ENCODE results near the gene SETD3.

The SETD3 gene

DNA sequence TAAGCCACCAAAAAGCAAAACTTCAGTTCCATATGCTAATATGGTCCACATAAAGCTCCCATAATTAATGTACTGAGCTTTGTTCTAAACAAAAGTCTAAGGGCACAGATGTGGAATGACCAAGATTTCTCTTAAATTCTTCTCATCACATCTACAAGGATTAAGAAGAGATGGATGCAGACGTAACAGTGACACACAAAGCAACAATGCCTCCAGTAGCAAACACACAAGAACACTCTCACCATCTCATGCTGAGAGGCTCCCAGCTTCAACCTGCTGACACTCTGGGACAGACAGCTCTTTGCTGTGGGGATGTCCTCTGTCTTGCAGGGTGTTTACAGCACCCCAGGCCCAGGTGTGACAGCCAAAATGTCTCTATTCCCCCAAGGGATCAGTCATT is 48.2 kb downstream of the SETD3 start:
- H3K4me3 Mint-ChIP-seq: no peak overlapping the region
- no peak overlapping the region for H3K27ac Mint-ChIP-seq
- peaks cover 34% of the 10 kb centered on the region for H3K4me1 Mint-ChIP-seq
- ATAC-seq: no peak
- no peak for DNase-seq
- H3K9me3 Mint-ChIP-seq: peaks cover 6 to 18% of the 10 kb centered on the region in 2 donors
- H3K27me3 Mint-ChIP-seq: no peaks in the 10 kb centered on the region

DNA sequence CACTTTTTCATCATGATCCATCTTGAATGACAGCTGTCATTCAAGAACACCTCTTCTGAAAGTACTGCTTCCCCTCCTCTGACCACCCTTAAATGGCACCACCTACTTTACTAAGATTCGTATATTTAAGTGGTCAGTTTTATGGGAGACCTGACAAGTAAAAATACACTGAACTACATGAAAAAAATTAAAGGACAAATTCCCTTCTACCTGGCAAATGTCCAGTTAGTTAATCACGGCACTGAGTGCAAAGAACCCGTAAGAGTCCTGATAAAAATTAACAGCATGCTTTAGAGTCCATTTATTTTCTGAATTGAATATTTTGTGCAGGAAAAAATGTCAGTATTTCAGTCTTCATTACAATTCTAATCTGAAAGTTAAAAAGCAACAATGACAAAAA is 48.7 kb downstream of the SETD3 start:
- Mint-ChIP-seq H3K27ac (no peak overlapping the region), H3K27me3 (no peaks in the 10 kb centered on the region), H3K9me3 (peaks cover 6 to 18% of the 10 kb centered on the region in 2 donors), H3K4me1 (peaks cover 30% of the 10 kb centered on the region), H3K4me3 (no peak overlapping the region)
- no peak for ATAC-seq
- no peak for DNase-seq

DNA sequence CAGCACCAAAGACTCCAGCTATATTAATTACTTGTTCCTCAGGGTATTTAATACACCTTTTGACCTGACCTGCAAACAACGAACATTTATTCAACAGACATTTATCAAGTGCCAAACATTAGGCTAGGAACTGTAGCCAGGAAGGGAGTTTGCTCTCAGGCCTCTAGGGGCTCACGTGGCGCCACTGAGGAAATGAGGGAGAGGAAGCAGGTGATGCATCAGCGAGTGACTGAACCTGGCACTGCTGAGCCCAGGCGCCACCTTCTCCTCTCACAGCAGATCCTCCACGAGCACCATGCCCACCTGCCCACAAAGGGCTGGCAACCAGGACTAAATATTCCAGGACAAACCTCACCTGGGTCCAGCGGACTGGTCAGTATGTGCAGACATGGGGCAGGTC is 50.2 kb downstream of the SETD3 start:
- Mint-ChIP-seq H3K27ac (no peak overlapping the region), H3K4me3 (no peak overlapping the region), H3K9me3 (peaks cover 6 to 18% of the 10 kb centered on the region in 2 donors), H3K27me3 (no peaks in the 10 kb centered on the region), H3K4me1 (peaks cover 20% of the 10 kb centered on the region)
- ATAC-seq: peak; percentile 62
- DNase-seq: no peak

DNA sequence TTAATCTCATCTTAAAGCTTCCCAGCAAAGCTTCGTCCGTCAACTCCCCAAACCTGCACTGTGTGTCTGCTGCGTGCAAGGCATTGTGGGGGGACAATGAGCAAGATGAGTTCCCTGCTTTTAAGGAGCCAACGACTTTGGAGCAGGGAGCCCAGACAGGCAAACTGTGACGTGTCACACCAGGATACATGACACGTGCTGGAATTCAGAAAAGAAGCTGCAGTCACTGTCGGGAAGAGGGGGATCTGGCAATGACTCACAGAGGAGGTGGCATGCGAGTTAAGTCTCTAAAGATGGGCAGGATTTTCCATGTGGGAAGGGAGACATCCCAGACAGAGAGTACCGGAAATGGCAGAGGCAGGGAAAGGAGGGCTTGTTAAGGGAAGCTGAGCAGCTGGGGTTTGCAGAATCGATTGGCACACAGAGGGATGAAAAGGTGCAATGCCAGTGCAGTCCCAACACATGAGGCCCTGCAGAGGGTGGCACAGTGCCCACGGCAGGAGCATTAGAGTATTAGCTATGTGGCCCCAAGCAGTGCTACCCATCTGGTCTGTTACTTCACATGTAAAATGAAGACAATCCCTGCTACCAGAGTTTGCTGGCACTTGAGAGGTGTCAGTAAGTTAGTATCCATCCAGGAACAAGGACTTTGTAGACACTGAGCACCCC is 52.9 kb downstream of the SETD3 start:
- no peak for DNase-seq
- Mint-ChIP-seq H3K4me1 (peaks cover 33% of the 10 kb centered on the region), H3K9me3 (peaks cover 6 to 18% of the 10 kb centered on the region in 2 donors), H3K4me3 (no peak overlapping the region), H3K27ac (peak overlapping the region in 1 of 2 donors; percentile 74), H3K27me3 (no peaks in the 10 kb centered on the region)
- no peak for ATAC-seq

DNA sequence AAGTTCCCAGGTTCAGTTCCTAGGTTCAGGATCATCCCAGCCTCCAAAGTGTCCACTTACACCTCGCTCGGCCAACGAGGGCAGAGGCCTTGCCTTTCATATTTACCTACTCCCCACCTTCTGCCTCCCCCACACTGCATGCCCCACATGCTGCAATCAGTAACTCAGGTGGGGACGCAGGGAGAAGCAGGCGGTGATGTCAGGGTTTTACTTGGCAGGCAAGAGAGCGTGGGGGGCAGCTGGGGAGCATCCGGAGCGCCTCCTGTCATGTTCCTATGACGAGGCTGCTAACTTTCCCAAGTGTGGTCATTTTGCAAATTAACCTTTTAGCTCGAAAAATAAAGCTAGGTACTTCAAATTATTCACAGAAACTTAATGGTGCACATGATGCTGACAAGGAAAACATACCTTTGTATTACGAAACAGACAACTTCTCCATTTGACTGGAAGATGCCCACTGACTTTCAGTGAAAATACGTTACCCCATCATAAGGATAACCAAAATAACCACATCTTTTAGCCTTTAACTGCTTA is 53.8 kb downstream of the SETD3 start:
- H3K4me3 Mint-ChIP-seq: no peak overlapping the region
- peaks cover 6 to 18% of the 10 kb centered on the region in 2 donors for H3K9me3 Mint-ChIP-seq
- no peaks in the 10 kb centered on the region for H3K27me3 Mint-ChIP-seq
- ATAC-seq: no peak
- peaks cover 33% of the 10 kb centered on the region for H3K4me1 Mint-ChIP-seq
- no peak for DNase-seq
- H3K27ac Mint-ChIP-seq: no peak overlapping the region

DNA sequence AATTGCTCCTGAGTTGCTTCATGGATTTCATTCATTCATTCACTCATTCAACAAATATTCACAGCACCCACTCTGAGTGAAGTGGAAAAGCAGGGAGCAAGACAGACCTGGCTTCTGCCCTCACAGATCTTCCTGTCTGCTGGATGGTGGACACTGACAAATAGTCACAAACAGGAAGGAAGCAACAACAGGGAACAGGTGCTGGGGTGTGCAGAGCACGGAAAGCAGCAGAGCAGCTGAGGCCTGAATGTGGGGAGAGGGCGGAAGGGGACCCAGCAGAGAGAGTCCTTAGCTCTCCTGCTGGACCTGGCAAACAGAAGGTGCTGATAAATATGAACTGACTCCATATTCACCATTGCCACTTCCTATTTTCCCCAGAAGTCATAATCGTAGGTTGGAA is 54.4 kb downstream of the SETD3 start:
- Mint-ChIP-seq H3K9me3 (peaks cover 6 to 18% of the 10 kb centered on the region in 2 donors), H3K4me1 (peaks cover 33% of the 10 kb centered on the region), H3K4me3 (no peak overlapping the region), H3K27me3 (no peaks in the 10 kb centered on the region), H3K27ac (peak overlapping the region in 1 of 2 donors; percentile 68)
- DNase-seq (no peak), ATAC-seq (no peak)

DNA sequence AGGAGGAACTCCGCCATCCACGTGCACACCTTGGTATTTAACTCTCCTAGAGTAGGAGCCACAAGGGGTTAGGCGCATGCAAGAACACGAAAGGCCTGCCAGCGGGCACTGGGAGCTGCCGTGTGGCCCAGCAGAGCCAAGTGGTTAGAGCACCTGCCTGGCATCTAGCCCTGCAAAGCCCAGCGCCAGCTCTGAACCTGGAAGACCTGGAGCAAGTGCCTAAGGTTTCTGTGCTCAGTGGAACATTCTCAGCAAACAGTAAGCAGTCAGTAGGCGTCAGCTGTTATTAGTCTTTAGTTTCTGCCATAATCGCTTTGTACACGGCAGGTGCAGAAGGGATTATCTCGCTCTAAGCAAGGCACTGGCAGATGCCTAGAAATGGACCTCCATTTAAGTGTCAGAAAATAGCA is 55.4 kb downstream of the SETD3 start:
- DNase-seq: no peak
- Mint-ChIP-seq H3K27me3 (no peaks in the 10 kb centered on the region), H3K9me3 (peaks cover 6 to 18% of the 10 kb centered on the region in 2 donors), H3K27ac (no peak overlapping the region), H3K4me3 (no peak overlapping the region), H3K4me1 (peaks cover 24% of the 10 kb centered on the region)
- ATAC-seq: no peak

DNA sequence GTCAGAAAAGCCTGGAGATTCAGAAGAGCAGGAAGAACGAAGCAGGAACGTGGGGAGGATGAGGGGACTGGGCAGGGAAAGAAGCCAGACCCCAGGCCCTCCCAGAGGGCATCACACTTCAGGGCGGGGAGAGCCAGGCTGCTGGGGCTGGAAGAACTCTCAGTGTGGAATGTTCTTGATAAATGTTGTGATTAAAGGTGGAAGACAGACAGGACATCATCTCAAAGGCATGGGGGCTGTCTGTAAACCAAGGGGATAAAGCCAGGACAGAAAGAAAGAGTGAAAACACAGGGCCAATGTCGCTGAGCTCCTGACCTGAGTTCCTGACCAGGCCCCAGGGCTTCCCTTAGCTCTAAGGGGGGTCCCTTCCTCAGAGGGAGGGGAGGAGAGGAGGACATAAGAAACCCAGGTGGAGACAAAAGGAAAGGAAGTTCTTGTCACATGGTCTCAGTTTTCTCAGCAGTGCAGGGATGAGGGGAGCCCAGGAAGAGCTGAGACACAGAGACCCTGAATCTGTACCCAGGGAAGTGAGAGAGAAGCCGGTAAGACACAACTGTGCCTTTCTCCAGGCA is 56.3 kb downstream of the SETD3 start:
- ATAC-seq: no peak
- Mint-ChIP-seq H3K4me3 (no peak overlapping the region), H3K9me3 (peaks cover 6 to 17% of the 10 kb centered on the region in 2 donors), H3K27ac (peak overlapping the region; percentile 70 to 81), H3K4me1 (peaks cover 24% of the 10 kb centered on the region), H3K27me3 (no peaks in the 10 kb centered on the region)
- DNase-seq: no peak

DNA sequence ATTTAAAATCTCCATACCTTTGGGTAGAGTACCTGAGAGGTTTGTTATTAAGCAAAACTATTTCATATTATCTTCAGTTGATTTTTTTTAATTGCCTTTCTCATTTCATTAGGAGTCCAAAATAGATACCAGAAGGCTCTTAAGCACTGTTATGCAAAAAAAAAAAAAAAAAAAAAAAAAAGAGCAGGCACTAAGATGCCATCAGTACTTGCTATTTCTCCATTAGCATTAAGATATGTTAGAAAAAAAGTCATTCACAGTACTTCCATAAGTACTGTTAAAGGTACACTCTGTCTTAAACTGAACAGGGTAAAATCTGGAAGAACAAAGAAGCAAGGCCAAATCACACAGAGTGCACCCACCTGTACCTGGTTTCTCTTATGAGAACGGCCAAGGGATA is 57.2 kb downstream of the SETD3 start:
- DNase-seq (no peak), ATAC-seq (no peak)
- peaks cover 28% of the 10 kb centered on the region for H3K4me1 Mint-ChIP-seq
- peaks cover 0 to 9% of the 10 kb centered on the region in 2 donors for H3K9me3 Mint-ChIP-seq
- H3K4me3 Mint-ChIP-seq: no peak overlapping the region
- no peak overlapping the region for H3K27ac Mint-ChIP-seq
- H3K27me3 Mint-ChIP-seq: no peaks in the 10 kb centered on the region

DNA sequence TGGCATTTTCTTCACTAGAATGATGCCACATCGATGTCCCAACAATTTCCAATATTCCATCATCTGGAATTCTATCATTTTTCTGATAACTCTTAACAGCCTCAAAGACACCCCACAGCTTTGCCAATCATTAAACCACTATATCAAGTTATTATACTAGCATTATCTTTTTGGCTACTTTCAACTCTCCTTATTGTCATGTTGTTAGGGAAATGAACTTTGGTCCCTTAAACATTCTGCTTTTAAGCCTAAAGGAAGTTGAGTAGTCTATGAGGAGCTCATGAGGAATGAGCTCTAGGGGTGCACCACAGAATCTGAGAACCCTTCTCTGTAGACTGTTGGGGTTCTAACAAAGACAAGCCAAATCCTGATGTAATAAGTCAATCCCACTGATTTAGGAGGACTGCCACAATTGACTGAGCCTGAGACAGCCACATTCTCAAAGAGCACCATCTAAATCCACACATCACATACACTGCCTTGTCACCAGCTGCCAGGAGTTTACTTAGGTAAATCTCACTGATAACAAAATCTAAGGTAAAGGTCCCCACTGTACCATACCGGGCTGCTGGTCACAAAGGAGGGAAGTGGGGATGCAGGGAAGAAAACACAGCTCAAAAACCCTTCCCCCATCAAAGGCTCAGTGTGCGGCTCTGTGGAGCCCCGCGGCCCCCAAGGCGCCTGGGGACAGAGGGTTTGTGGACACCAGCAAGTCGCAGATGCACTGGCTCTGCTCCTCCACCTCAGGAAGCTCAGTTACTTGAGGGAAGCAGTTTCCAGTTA is 58.2 kb downstream of the SETD3 start:
- peaks cover 25% of the 10 kb centered on the region for H3K4me1 Mint-ChIP-seq
- no peak overlapping the region for H3K4me3 Mint-ChIP-seq
- ATAC-seq (no peak), DNase-seq (no peak)
- H3K9me3 Mint-ChIP-seq: no peaks in the 10 kb centered on the region
- no peaks in the 10 kb centered on the region for H3K27me3 Mint-ChIP-seq
- H3K27ac Mint-ChIP-seq: no peak overlapping the region

DNA sequence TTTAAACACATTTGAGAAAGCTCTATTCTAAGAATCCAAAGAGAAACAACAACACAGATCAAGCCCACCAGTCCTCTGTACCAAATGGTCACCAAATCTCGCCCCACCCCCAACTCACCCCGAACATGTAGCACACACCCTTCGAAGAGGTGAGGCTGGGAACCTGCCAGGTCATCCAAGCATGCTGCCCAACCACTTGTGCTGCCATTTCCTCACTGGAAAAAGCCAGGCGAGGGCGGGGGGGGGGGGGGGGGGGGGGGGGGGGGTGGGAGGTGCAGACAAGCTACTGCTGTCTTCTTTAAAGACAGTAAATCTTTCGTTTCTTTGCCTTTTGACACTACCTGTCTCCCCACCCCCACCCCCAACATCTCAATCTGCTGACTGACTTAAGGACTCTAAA is 59.9 kb downstream of the SETD3 start:
- ATAC-seq: no peak
- Mint-ChIP-seq H3K27me3 (no peaks in the 10 kb centered on the region), H3K27ac (no peak overlapping the region), H3K9me3 (no peaks in the 10 kb centered on the region), H3K4me1 (peaks cover 19% of the 10 kb centered on the region), H3K4me3 (no peak overlapping the region)
- no peak for DNase-seq

DNA sequence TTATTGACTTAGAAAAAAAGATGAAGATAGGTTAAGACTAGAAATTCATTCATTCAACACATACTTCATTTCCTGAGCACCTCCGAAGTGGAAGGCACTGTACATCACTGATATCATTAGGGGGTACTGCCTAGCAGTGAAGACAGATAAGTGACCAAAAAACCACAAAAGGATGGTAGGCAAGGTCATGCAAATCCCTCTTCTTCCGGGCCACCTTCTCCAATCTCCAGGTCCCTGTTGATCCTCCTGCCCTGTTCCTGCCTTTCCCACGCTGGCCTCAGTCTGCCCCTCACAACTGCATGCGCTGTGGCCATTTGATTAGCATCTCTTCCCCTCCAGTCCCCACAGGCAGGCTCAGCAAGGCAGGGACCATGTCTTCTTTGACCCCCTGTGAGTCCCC is 60.8 kb downstream of the SETD3 start:
- no peak for ATAC-seq
- no peak overlapping the region for H3K27ac Mint-ChIP-seq
- peaks cover 21% of the 10 kb centered on the region for H3K4me1 Mint-ChIP-seq
- no peaks in the 10 kb centered on the region for H3K9me3 Mint-ChIP-seq
- DNase-seq: no peak
- no peak overlapping the region for H3K4me3 Mint-ChIP-seq
- no peaks in the 10 kb centered on the region for H3K27me3 Mint-ChIP-seq

DNA sequence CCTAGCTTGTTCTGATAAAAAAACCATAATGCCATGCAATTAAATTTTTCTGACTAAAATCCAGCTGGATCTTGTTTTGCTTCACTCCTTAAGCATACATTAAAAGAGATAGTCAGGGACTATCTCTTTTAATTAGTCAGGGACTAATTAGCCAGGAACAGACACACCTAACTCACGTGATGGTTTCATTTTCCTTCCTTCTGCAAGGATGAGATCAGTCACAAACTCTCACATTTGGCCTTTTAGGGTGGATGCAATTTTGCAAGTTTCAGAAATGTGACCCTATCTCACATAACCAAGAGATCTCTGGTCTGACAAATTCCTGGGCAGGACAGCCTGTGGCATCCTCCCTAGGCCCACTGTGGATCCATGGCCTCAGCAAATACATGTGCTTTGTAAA is 62.4 kb downstream of the SETD3 start:
- ATAC-seq: no peak
- Mint-ChIP-seq H3K4me3 (no peak overlapping the region), H3K27me3 (no peaks in the 10 kb centered on the region), H3K4me1 (peaks cover 16% of the 10 kb centered on the region), H3K9me3 (no peaks in the 10 kb centered on the region), H3K27ac (no peak overlapping the region)
- DNase-seq: no peak

DNA sequence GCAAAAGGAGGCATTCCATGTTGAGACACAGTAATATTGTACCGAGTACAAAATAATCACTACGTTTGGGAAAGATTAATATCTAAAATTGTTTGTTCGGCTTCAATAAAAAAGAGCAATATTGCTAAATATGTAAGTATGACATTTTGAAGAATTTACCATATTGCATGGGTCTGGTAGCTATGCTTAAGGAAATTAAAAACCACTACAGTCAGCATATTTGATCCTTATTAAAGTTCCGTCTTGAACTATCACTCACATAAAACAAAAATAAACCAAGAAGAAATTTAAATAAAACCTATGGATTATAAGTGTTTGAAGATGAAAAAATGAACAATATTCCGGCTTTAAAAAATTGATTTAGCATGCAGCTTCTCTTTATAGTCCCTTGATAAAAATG is 63.8 kb downstream of the SETD3 start:
- H3K27ac Mint-ChIP-seq: no peak overlapping the region
- H3K4me3 Mint-ChIP-seq: no peak overlapping the region
- H3K27me3 Mint-ChIP-seq: no peaks in the 10 kb centered on the region
- no peaks in the 10 kb centered on the region for H3K9me3 Mint-ChIP-seq
- ATAC-seq (no peak), DNase-seq (no peak)
- H3K4me1 Mint-ChIP-seq: peaks cover 29% of the 10 kb centered on the region

DNA sequence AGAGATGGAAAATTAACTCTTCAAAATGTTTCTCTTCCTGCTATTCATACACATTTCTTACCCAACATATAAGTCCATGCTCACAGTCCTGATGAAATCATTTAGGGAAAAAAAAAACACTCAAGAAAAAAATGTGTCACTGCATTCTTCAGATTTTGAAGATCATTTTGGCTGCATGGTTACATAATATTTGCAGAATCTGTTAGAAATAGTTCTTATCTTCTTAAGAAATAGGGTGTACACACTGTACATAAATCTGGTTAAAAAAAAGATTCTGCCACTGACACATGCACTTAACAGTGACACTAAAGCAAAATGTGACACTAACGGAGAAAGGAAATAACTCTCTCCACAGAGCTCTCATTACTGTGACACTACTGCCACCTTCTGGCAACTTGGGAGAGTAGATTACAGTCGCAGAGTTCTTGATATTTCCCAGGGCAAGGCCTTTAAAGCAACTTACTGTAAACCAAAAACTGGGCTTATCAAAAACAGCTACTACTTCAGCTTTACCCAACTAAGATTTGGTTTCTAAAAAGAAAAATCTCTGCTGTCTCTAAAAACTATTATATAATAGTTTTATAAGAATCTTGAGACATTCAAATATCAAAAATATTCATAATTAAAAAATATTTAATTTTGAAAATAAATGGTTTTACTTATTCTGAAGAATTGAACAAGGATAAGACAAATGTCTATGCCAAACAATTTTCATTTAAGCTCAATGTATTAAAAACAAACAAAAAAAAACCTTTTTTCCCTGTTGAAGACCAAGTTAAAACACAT is 65.0 kb downstream of the SETD3 start:
- ATAC-seq: peak; percentile 96
- H3K4me3 Mint-ChIP-seq: no peak overlapping the region

More for the DNA sequence above, 65.0 kb downstream of the SETD3 start:
- Mint-ChIP-seq H3K9me3 (no peaks in the 10 kb centered on the region), H3K27ac (no peak overlapping the region), H3K4me1 (peaks cover 29% of the 10 kb centered on the region), H3K27me3 (no peaks in the 10 kb centered on the region)
- DNase-seq: peak; percentile 62 to 69

Measured in stimulated activated naive CD8-positive, alpha-beta T cell treated with anti-CD3 and anti-CD28 coated beads, Interleukin-15, amount 100 ng/mL, for 72 hours (primary cell).